HEK293 (cell line): ENCODE measurements around the gene IDE.

Experiments
- BCL11A ChIP-seq: fragments of 450-650 bp; formaldehyde crosslinking; IDR thresholded peaks from 2 replicates; pipeline ENCODE4 v1.5.1; 2016; ENCODE audit warnings: low read depth, missing biosample characterization, missing genetic modification characterization
- CTCF ChIP-seq: fragments of 450-650 bp; formaldehyde crosslinking; IDR thresholded peaks from 2 replicates; pipeline ENCODE4 v1.5.1; 2016; ENCODE audit warnings: missing biosample characterization, missing genetic modification characterization
- MYNN ChIP-seq: fragments of 450-650 bp; formaldehyde crosslinking; IDR thresholded peaks from 2 replicates; pipeline ENCODE4 v1.5.1; 2016; ENCODE audit warnings: missing biosample characterization, missing genetic modification characterization, borderline replicate concordance
- ZNF174 ChIP-seq: fragments of 450-650 bp; formaldehyde crosslinking; IDR thresholded peaks from 2 replicates; pipeline ENCODE4 v1.5.0; 2017; ENCODE audit warnings: missing biosample characterization, mild to moderate bottlenecking, missing genetic modification characterization
- ZNF202 ChIP-seq: fragments of 450-650 bp; formaldehyde crosslinking; IDR thresholded peaks from 2 replicates; pipeline ENCODE4 v1.5.1; 2016; ENCODE audit warnings: missing biosample characterization, missing genetic modification characterization, borderline replicate concordance
- ZNF292 ChIP-seq: fragments of 450-650 bp; formaldehyde crosslinking; IDR thresholded peaks from 2 replicates; pipeline ENCODE4 v1.5.1; 2016; ENCODE audit warnings: low read depth, missing biosample characterization, missing genetic modification characterization, borderline replicate concordance
- ZNF433 ChIP-seq: fragments of 450-650 bp; formaldehyde crosslinking; IDR thresholded peaks from 2 replicates; pipeline ENCODE4 v1.5.1; 2016; ENCODE audit warnings: missing biosample characterization, missing genetic modification characterization, low read depth
- ZNF513 ChIP-seq: fragments of 450-650 bp; IDR thresholded peaks from 2 replicates; pipeline ENCODE4 v1.5.1; 2018; ENCODE audit warnings: missing biosample characterization, missing genetic modification characterization
- ZNF571 ChIP-seq: fragments of 450-650 bp; formaldehyde crosslinking; IDR thresholded peaks from 2 replicates; pipeline ENCODE4 v1.5.0; 2017; ENCODE audit warnings: missing biosample characterization, missing genetic modification characterization

DNA sequence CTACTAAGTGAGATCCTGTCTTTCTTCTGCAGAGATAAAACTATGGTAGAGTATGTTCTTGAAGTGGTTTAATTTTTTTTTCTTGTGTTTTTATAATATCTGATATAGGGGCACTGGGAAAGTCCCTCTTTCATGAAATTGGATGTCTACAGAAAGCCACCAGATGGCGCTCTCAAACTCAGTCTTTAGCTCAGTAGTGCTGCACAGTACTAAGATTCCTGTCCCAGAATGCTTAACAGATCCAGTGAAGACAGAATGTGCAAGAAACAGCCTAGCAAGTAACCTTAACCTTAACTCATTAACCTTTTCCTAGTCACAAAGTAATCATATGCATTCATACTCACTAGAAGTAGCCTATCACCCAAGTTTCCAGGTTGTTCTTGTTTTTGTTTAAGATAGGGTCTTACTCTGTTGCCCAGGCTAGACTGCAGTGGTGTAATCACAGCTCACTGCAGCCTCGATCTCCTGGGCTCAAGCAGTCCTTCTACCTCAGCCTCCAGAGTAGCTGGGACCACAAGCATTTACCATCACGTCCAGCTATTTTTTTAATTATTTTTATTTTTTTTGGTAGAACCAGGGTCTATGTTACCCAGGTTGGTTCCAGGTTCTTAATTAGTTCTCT is 56.7 kb downstream of the IDE start:
- TF ChIP-seq BCL11A (no peak), ZNF513 (tag by site-specific recombination) (no peak), CTCF (0 out of 2 replicates have a peak, but pooled peaks have one; percentile 33), ZNF292 (tag by site-specific recombination) (no peak), ZNF571 (tag by site-specific recombination) (no peak), ZNF202 (tag by site-specific recombination) (no peak), MYNN (tag by site-specific recombination) (no peak), ZNF433 (tag by site-specific recombination) (no peak), ZNF174 (tag by site-specific recombination) (no peak)
